Lower lobe of right lung (tissue), 2 donors: ENCODE measurements around the gene TRAF4. TPM values are rescaled to one million over a fixed set of nuclear protein-coding genes. Genes with fewer than 3 reads are reported as not detected.

ENCODE experiments used
- ATAC-seq, 2 donors: fragments of 200-7000 bp; cut with Tn5 transposase; one replicate each; pipeline ENCODE4 v1.9.1; 2020 to 2022; ENCODE audit warnings: mild to moderate bottlenecking in 2 of 2, moderate library complexity in 2 of 2
- DNase-seq: peaks from one replicate; pipeline ENCODE4 v3.0.0-alpha.2; 2020
- H3K27ac ChIP-seq: fragments of 200-600 bp; one replicate; pipeline ENCODE4 v1.8.0; 2022
- H3K27me3 ChIP-seq: fragments of 200-600 bp; one replicate; pipeline ENCODE4 v1.8.0; 2022; ENCODE audit warnings: low read depth
- H3K36me3 ChIP-seq: fragments of 200-600 bp; one replicate; pipeline ENCODE4 v1.8.0; 2022; ENCODE audit warnings: mild to moderate bottlenecking
- H3K4me1 ChIP-seq: fragments of 200-600 bp; one replicate; pipeline ENCODE4 v1.8.0; 2022
- H3K4me3 ChIP-seq: fragments of 200-600 bp; one replicate; pipeline ENCODE4 v1.8.0; 2022; ENCODE audit warnings: mild to moderate bottlenecking
- H3K9me3 ChIP-seq: fragments of 200-600 bp; one replicate; pipeline ENCODE4 v1.8.0; 2022
- intact Hi-C: fragments of 100-400 bp; cut with DNase I; formaldehyde crosslinking; loops from one replicate; pipeline ENCODE4 v1.11.0; 2022
- total RNA-seq: library from RNA; stranded (reverse); fragmentation: NEBNext Ultra II Directional; extraction: Animal tissue kit (Norgen Biotek cat#: 25700); gene quantifications from one replicate; pipeline ENCODE4 v1.2.1, GENCODE V29; 2021
- TF ChIP-seq, protein P1 (sequence below): fragments of 200-600 bp; IDR thresholded peaks from one replicate; pipeline ENCODE4 v1.8.0; 2022; ENCODE audit warnings: antibody characterized with exemption, mild to moderate bottlenecking
- donor health status: DM: no; HTN: yes; CAD: no; lungs with severe emphysema.

Gene TRAF4
- total RNA-seq, 1 donor from 2014 or later: 52.8 TPM

DNA sequence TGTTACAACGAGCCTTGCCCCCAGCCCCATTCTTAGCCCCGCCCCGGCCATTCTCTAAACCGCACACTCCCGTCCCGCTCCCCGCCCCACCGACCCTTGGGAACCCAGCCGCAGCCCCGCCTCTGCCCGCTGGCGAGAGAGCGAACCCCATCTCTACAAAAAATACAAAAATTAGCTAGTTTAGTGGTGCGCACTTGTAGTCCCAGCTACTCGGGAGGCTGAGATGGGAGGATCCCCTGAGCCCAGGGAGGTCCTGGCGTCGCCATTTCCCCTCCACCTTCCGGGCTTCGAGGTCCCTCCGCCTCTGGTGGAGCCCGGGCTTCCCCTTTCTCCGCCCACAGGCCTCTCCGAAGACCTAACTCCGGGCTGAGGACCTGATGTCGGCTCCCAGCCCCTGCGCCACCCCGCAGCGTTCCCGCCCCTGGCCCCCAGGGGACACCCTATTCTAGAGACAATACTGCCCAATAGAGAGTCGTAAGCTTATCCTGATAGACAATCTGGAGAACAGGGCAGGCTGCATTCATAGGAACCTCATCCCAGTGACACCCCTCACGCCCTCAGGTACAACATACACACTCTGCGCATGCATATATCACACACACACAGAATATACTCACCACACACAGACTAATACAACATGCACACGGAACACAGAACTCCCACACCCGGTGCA lies 31.6 kb upstream of the TRAF4 start:
- ATAC-seq: peak; percentile 38 to 42
- peaks cover 23% of the 10 kb centered on the region for H3K4me1 ChIP-seq
- no peaks in the 10 kb centered on the region for H3K9me3 ChIP-seq

GRCh38 chr17:28712705-28713415 lies 31.0 kb upstream of the TRAF4 start:
- ATAC-seq: no peak
- intact Hi-C loops: no loop called here
- no peak for DNase-seq
- H3K4me3 ChIP-seq: no peak overlapping the region
- H3K27me3 ChIP-seq: no peaks in the 10 kb centered on the region
- H3K9me3 ChIP-seq: no peaks in the 10 kb centered on the region
- peaks cover 28% of the 10 kb centered on the region for H3K4me1 ChIP-seq
- H3K36me3 ChIP-seq: peaks cover 24% of the 10 kb centered on the region
- TF ChIP-seq, protein P1, sequence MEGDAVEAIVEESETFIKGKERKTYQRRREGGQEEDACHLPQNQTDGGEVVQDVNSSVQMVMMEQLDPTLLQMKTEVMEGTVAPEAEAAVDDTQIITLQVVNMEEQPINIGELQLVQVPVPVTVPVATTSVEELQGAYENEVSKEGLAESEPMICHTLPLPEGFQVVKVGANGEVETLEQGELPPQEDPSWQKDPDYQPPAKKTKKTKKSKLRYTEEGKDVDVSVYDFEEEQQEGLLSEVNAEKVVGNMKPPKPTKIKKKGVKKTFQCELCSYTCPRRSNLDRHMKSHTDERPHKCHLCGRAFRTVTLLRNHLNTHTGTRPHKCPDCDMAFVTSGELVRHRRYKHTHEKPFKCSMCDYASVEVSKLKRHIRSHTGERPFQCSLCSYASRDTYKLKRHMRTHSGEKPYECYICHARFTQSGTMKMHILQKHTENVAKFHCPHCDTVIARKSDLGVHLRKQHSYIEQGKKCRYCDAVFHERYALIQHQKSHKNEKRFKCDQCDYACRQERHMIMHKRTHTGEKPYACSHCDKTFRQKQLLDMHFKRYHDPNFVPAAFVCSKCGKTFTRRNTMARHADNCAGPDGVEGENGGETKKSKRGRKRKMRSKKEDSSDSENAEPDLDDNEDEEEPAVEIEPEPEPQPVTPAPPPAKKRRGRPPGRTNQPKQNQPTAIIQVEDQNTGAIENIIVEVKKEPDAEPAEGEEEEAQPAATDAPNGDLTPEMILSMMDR: no peak
- H3K27ac ChIP-seq: no peak overlapping the region

More for the DNA sequence above, 31.6 kb upstream of the TRAF4 start:
- Histone ChIP-seq H3K27ac (peak overlapping the region; percentile 88), H3K4me3 (peak overlapping the region; percentile 85), H3K27me3 (no peaks in the 10 kb centered on the region), H3K36me3 (peaks cover 24% of the 10 kb centered on the region)
- peak; percentile 82 for DNase-seq
- TF ChIP-seq, protein P1: no peak
- intact Hi-C loops: no loop called here

DNA sequence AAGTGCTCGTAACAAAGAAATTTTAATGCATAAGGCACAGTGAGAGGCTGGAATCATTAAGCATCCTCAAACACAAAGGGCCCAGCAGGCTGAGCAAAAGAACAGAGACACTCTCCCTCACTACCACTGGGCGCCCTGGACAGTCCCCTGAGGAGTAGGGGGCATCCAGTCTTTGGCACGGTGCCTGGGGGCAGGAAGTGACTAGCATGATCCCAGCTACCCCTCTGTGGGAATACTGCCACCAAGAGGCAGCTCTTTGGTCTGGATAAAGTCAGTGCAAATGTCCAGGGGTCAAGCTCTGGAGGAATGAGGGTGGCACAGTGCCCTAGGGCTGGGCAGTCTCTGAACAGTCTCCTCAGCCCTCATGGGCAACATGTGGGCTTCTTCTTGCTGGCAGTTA lies 29.5 kb upstream of the TRAF4 start:
- TF ChIP-seq, protein P1: no peak
- no peak for DNase-seq
- no peaks in the 10 kb centered on the region for H3K9me3 ChIP-seq
- no peak overlapping the region for H3K4me3 ChIP-seq
- H3K27me3 ChIP-seq: no peaks in the 10 kb centered on the region
- H3K27ac ChIP-seq: no peak overlapping the region
- peaks cover 24% of the 10 kb centered on the region for H3K36me3 ChIP-seq
- ATAC-seq: no peak
- H3K4me1 ChIP-seq: peaks cover 41% of the 10 kb centered on the region
- intact Hi-C loops: no loop called here

DNA sequence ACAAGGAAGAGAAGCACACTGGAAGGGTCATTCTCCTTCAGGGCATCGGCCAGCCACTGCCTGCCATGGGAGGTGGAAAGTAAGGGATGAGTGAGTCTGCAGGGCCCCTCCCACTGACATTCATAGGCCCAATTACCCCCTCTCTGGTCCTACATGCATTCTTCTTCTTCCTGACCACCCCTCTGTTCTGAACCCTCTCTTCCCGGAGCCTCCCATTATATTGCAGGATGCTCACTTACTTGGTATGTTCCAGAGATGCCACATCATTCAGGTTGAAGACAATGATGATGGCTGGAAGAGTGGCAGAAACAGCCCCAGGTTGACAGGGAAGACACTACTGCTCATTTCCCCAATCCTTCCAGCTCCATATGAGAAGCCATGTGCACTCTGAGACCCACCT lies 28.6 kb upstream of the TRAF4 start:
- Histone ChIP-seq H3K4me3 (no peak overlapping the region), H3K9me3 (no peaks in the 10 kb centered on the region), H3K27me3 (no peaks in the 10 kb centered on the region), H3K36me3 (peaks cover 24% of the 10 kb centered on the region), H3K4me1 (peaks cover 42% of the 10 kb centered on the region), H3K27ac (no peak overlapping the region)
- TF ChIP-seq, protein P1: no peak
- no peak for DNase-seq
- ATAC-seq: no peak
- intact Hi-C loops: no loop called here

DNA sequence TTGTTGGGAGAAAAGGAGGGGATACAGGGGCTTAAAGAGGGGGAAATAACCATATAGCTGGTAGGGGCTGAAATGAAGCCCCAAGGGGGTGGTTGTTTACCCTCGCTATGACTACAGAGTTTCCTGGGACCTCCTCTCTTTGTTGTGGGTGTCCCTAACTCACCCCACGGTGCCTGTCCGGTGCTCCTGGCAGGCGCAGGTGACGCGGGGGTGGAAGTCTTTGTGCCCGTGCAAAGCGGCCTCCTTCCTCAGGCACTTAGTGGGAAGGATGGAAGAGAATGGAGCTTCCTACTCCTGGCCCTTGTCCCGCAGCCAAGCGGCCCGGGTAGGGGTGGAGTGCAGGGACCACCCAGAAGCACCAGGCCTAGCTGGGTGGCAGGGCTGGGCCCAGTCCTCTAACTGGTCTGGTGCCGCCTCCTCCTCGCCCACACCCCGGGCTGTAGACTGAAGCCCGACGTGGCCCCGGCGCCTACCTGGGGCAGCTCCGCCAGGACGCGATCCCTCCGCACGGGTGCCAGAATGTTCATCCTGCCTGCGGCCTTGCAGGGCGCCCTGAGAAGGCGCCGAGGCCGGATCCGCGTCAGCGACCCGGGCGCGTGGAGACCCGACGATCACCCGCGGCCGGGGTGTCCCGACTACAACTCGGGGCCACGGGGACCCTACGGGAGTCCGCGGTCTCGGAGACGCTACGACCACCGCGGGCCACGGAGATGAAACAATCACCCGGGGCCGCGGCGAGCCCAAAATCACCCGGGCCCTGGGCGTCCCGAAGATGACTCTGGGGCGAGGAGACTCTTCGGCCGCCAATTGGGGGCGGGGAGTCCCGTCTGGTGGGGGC lies 26.9 kb upstream of the TRAF4 start:
- TF ChIP-seq, protein P1: no peak
- DNase-seq: peak; percentile 67
- Histone ChIP-seq H3K27me3 (no peaks in the 10 kb centered on the region), H3K4me1 (peaks cover 54% of the 10 kb centered on the region), H3K4me3 (peak overlapping the region; percentile 72), H3K36me3 (peaks cover 34% of the 10 kb centered on the region), H3K9me3 (no peaks in the 10 kb centered on the region), H3K27ac (peak overlapping the region; percentile 90)
- ATAC-seq: peak; percentile 1 to 3
- intact Hi-C loops: no loop called here
